Hepatocyte (in vitro differentiated cells): ENCODE results near the gene LPAR2.

Experiments used
- EZH2 ChIP-seq: fragments of 200-600 bp; sonication (generic); IDR thresholded peaks from 2 replicates; pipeline ENCODE4 v1.6.1; 2016; ENCODE audit warnings: antibody characterized with exemption, mild to moderate bottlenecking, borderline replicate concordance
- TF ChIP-seq, protein P1 (sequence below): fragments of 200-600 bp; sonication (generic); IDR thresholded peaks from 2 replicates; pipeline ENCODE4 v1.5.1; 2016; ENCODE audit warnings: antibody characterized with exemption, mild to moderate bottlenecking; ENCODE audit not compliant: poor library complexity

DNA sequence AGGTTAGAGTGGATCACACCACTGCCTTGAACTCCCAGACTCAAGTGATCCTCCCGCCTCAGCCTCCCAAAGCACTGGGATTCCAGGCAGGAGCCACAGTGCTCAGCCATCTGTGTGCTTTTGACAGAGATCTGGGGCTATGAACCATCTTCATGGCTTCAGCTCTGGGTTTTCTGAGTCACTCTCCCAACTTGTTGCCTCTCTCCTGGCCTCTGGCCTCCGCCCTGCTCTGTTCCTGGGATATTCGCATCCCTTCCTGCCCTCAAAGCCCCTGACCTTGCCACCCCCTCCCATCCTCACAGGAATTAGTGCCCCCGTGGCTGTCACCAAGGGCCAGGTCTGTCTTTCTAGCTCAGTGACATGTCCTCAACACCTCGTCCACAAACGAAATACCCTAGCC is 21.1 kb upstream of the LPAR2 start:
- TF ChIP-seq, protein P1, sequence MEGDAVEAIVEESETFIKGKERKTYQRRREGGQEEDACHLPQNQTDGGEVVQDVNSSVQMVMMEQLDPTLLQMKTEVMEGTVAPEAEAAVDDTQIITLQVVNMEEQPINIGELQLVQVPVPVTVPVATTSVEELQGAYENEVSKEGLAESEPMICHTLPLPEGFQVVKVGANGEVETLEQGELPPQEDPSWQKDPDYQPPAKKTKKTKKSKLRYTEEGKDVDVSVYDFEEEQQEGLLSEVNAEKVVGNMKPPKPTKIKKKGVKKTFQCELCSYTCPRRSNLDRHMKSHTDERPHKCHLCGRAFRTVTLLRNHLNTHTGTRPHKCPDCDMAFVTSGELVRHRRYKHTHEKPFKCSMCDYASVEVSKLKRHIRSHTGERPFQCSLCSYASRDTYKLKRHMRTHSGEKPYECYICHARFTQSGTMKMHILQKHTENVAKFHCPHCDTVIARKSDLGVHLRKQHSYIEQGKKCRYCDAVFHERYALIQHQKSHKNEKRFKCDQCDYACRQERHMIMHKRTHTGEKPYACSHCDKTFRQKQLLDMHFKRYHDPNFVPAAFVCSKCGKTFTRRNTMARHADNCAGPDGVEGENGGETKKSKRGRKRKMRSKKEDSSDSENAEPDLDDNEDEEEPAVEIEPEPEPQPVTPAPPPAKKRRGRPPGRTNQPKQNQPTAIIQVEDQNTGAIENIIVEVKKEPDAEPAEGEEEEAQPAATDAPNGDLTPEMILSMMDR, result no peak
- TF ChIP-seq EZH2, result no peak
